IPS-NIHi7 (cell line): Measurements from ENCODE around the gene SMIM5.
A peak's percentile ranks its signal among the peaks of the same experiment; 100 is the strongest.

Source experiments
- DNase-seq: peaks from one replicate; pipeline ENCODE4 v3.0.0; 2012; ENCODE audit warnings: mixed read lengths; ENCODE audit errors: extremely low spot score

The SMIM5 gene

GRCh38 chr17:75603123-75603522 lies 30.1 kb upstream of the SMIM5 start:
- DNase-seq = no peak

GRCh38 chr17:75604034-75604695 lies 29.1 kb upstream of the SMIM5 start:
- no peak for DNase-seq

GRCh38 chr17:75605790-75606189 lies 27.4 kb upstream of the SMIM5 start:
- DNase-seq = no peak

DNA sequence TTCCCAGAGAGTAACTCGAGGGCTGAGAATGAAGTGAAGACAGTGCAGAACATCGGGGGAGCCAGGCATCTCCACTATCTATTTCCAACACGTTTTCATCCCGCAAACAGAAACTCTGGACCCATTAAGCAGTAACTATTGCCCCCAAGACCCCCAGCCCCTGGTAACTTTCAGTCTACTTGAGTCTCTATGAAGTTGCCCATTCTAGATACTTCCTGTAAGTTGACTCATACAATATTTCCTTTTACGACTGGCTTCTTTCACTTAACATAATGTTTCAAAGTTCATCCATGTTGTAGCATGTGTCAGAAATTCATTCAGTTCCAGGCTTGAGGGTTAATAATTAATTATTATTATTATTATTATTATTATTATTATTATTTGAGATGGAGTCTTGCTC lies 26.1 kb upstream of the SMIM5 start:
- no peak for DNase-seq

DNA sequence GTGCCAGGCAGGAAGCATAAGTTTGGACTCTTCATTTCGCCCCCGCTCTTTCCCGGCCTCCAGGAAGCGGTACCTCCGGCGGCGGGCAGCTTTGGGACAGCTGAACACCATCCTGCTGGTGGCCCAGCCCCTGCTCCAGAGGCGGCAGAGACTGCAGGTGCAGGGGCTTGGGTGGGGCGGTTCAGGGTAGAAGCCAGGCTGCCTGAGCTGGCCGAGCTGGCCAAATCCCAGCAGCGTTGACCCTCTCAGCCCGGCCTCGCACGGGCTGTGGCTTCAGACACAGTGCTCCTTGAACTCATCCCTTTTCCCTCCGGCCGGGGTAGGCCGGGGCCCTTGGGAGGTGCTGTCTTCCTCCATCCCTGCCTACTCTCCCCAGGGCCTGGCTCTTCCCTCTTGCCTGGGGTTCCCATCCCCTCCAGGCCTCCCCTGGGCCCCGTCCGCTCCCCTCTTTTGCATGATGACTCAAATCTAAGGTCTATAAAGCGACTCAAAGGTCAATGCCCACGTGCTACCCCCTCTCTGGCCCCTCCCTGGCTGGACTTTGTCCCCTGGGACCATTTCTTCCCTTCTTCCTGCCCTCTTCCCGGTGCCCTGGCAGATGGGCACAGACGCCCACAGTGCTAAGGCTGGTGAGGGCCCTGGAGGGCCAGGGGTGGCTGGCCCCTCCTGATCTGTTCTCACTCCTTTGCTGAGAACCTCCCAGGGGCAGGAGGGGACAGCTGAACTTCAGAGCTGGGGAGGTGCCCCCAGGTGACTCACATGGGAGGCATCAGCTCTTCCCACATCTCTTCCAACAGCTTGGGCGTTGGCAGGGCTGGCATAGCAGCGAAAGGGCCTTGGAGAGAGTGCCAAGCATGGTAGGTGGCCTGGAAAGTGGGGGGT lies 22.9 kb upstream of the SMIM5 start:
- DNase-seq = no peak

GRCh38 chr17:75611851-75612429 lies 21.3 kb upstream of the SMIM5 start:
- no peak for DNase-seq

DNA sequence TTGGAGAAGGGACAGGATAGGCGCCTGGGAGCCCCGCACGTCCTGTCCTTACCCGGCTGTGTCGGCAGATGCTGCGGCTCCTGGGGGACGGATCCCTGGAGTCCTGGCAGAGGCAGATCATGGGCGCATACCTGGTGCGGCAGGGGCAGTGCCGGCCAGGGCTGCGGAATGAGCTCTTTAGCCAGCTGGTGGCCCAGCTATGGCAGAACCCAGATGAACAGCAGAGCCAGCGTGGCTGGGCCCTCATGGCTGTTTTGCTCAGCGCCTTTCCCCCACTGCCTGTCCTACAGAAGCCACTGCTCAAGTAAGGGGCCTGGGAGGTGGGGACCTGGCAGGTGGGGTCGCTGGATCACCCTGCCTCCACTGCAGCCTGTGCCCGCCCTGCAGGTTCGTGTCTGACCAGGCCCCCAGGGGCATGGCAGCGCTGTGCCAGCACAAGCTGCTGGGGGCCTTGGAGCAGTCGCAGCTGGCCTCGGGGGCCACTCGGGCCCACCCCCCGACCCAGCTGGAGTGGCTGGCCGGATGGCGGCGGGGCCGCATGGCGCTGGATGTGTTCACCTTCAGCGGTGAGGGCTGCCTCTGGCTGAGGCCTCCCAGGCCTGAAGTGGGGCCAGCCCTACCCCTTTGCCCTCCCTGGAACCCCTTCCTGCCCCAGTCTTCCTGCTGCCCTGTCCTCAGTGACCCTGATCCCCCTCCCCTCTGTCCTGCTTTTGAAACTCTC lies 20.2 kb upstream of the SMIM5 start:
- DNase-seq = no peak

DNA sequence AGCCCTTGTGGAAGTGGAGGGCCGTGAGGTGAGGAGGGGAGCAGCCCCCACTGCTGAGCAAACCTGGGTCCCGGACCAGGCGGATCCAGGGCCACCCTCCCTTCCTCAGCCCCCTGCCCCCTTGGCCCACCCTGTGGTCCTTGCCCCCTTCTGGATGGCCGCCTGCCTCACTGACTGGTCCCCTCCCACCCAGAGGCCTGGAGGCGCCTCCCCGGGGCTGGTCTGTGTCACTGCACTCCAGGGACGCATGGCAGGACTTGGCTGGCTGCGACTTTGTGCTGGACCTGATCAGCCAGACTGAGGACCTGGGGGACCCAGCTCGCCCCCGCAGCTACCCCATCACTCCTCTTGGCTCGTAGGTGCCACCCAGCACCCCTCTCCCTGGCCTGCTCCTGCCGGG lies 19.2 kb upstream of the SMIM5 start:
- peak; percentile 79 for DNase-seq

DNA sequence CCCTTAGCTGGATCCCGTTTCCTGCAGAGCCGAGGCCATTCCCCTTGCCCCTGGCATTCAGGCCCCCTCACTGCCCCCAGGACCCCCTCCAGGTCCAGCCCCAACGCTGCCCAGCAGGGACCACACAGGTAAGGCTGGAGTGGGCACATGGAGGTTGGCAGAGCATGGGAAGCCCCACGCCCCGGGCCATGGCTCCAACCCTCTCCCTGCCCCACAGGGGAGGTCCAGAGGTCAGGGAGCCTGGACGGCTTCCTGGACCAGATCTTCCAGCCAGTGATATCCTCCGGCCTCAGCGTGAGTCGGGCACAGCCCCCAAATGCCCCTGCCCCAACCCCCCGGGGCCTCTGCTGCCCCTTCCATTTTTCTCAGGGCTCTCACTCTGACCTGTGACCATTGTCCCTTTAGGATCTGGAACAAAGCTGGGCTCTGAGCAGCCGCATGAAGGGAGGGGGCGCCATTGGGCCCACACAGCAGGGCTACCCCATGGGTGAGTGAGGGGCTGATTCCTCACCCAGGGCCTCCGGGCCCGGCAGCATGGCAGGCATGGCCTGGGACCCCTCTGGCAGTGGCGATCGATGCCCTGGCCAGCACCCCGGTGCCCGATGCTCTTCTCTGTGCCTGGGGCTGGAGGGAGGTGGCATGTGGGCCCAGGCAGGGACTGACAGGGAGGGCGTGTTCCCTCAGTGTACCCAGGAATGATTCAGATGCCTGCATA lies 18.5 kb upstream of the SMIM5 start:
- DNase-seq = no peak

- DNase-seq = no peak
These were observed 17.9 kb upstream of the SMIM5 start for GRCh38 chr17:75615301-75615700.

DNA sequence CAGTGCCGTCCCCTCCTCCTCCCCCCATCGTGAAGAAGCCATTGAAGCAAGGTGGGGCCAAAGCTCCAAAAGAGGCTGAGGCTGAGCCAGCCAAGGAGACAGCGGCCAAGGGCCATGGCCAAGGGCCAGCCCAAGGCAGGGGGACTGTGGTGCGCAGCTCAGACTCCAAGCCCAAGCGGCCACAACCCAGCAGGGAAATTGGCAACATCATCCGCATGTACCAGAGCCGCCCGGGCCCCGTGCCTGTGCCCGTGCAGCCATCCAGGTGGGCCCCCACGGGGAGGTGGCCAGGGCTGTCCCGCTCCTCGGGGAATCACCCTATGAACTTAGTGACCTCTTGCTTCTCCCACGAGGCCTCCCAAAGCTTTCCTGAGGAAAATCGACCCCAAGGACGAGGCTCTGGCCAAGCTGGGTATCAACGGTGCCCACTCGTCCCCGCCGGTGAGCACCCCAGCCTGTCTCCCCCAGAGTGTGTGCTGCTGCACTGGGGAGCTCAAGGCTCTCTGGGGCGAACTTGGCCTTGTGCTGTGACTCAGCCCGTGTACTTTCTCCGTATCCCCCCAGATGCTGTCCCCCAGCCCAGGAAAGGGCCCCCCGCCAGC lies 16.6 kb upstream of the SMIM5 start:
- no peak for DNase-seq

GRCh38 chr17:75617218-75617617 lies 16.0 kb upstream of the SMIM5 start:
- DNase-seq = no peak

DNA sequence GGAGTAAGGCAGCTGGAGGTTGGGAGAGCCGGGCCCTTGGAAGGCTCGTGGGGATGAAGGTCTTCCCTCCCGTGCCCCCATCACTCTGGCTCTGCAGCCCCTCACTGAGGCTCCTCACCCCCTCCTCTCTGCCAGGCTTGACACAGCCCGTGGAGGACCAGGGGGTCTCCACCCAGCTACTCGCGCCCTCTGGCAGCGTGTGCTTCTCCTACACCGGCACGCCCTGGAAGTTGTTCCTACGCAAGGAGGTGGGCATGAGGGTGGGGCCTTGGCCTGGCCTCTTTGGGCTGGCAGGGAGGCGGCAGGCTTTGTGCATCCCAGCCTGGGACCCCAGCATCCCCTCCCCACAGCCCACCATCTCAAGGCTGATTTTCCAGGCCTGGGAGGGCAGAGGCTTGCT lies 15.6 kb upstream of the SMIM5 start:
- DNase-seq = no peak

- peak; percentile 86 for DNase-seq
These were observed 13.5 kb upstream of the SMIM5 start for GRCh38 chr17:75619506-75620431.

GRCh38 chr17:75621489-75621888 lies 11.7 kb upstream of the SMIM5 start:
- no peak for DNase-seq

- DNase-seq = no peak
These were observed 11.2 kb upstream of the SMIM5 start for GRCh38 chr17:75622076-75622475.

DNA sequence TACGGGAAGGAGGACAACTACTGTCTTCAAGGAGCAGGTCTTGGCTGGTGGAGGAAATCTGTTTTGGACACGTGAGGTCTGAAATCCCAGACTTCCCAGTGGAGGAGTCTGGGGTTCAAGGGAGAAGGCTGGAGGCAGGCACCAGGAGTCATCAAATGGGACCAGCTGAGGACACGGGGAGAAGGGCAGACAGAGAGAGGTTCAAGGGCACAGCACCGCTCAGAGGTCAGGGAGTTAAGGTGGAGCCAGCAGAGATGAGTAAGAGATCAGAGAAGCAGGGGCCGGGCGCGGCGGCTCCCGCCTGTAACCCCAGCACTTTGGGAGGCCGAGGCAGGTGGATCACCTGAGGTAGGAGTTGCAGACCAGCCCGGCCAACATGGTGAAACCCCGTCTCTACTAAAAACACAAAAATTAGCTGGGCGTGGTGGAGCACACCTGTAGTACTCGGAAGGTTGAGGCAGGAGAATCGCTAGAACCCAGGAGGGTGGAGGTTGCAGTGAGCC lies 10.4 kb upstream of the SMIM5 start:
- DNase-seq = no peak

GRCh38 chr17:75623386-75623785 lies 9.8 kb upstream of the SMIM5 start:
- DNase-seq = no peak

DNA sequence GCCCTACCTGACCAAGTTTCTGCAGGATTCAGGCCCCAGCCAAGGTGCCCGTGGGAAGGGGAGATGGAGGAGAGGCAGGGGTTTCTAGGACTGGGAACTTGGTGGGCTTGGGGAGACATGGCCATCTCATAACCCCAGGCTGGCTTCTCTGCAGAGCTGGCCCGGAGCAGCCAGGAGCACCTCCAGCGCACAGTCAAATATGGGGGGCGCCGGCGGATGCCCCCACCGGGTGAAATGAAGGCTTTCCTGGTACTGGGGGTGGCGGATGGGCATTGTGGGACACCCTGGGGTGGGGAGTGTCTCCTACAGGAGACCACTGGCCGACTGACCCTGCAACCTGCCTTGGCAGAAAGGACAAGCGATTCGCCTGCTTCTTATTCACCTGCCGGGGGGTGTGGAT lies 9.2 kb upstream of the SMIM5 start:
- DNase-seq = no peak
